Activated gamma-delta T cell treated with anti-CD3 and anti-CD28 coated beads, Interleukin-2, amount 50 U/mL, for 16 hours (primary cell): ENCODE measurements around the gene MATK.

ENCODE experiments used
- DNase-seq: peaks from one replicate; pipeline ENCODE4 v3.0.0-alpha.2; 2020; ENCODE audit warnings: low read depth

Gene MATK

DNA sequence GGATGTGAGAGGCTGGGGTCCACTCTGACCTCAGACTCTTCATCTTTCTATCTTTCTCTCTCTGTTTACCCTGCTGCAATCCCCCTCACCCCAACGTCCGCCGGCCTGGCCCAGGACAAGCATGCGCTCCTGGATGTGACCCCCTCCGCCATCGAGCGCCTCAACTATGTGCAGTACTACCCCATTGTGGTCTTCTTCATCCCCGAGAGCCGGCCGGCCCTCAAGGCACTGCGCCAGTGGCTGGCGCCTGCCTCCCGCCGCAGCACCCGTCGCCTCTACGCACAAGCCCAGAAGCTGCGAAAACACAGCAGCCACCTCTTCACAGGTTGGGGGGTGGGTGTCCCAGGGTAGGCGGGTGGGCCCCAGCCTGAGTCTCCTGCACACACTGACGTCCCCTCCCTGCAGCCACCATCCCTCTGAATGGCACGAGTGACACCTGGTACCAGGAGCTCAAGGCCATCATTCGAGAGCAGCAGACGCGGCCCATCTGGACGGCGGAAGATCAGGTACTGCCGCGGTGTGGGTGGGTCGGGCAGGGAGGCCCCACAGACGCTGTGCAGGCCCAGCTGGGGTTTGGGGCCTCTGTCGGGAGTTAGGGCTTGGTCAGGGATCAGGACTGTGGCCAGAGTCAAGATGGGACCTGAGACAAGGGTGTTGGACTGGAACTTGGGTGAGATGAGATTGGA lies 39.7 kb downstream of the MATK start:
- DNase-seq = no peak

DNA sequence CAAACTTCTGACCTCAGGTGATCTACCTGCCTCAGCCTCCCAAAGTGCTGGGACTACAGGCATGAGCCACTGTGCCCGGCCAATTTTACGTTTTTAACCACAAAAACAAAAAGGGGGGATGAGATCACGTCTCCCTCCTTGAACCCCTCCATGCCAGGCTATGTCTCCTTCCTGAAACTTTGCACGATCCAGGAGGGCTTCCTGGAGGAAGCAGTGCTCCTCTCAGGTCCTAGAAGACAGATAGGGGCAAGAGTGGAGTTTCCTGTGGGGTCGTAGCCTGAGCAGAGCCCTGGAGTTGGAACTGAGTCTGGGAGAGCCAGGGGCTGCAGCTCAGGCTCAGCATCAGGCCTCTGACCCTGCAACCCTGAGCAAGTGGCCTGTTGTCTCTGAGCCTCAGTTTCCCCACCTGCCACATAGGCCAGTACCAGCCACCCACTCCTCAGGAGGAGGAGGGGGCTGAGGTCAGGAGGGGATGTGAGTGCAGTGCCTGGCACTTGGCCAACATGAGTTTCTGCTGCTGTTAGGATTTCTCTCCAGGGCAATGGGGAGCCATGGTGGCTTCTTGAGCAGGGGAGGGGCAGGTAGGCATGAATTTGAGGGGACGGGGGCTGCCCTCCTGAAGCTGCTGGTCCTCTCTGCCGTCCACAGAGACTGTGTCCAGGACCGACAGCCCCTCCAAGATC lies 40.7 kb downstream of the MATK start:
- DNase-seq = no peak

DNA sequence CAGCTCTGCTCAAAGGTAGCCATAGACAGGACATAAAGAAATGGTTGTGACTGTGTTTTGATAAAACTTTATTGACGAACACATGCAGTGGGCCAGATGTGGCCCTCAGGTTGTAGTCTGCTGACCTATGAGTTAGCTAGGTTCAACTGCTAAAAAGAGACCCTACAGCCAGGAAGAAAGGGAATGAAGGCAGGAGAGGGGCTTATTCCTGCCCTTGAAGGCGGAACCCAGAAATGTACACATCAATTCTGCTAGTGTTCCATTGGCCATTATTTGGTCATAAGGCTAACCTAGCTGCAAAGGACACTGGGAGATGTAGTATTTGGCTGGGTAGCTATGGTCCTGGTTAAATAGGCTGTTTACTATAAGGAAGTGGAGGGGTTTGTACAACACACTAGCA lies 42.7 kb downstream of the MATK start:
- no peak for DNase-seq

DNA sequence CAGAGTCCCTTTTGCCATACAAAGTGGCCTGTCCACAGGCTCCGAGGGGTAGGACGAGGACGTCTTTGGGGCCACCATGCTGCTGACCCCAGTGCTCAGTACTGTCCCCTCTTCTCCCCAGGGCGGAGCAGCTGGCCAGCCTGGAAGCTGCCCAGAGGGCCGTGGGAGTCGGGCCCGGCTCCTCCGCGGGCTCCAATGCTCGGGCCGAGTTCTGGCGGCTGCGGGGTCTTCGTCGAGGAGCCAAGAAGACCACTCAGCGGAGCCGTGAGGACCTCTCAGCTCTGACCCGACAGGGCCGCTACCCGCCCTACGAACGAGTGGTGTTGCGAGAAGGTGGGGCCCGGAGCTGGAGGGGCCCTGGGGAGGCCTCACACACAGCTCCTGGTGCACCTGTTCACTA lies 45.8 kb downstream of the MATK start:
- DNase-seq = no peak

- DNase-seq = no peak
Measured at GRCh38 chr19:3738477-3739220, 47.5 kb downstream of the MATK start.

DNA sequence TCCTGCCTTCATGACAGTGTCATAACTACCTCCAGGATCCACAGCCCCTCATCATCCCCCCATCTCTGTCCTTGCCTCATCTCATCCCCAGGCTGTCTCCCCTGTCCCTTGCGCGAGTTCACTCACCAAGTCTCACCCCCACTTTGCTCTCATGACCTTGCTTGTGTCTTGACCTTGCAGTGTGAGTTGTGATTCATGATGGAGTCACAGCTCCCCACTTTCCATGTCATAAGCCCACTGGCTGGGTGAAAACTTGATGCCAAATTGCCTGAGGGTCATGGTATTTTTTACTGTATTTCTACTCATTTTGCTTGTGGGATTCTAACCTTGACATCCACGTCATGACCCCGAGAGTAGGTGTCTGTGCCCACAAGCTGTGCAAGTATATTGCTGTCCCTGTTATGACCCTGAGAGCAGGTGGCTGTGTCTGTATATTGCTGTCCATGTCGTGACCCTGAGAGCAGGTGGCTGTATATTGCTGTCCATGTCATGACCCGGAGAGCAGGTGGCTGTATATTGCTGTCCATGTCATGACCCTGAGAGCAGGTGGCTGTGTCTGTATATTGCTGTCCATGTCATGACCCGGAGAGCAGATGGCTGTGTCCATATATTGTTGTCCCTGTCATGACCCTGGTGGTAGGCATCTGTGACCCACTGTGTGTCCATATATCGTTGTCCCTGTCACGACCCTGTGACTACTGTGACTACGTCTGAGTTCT lies 48.5 kb downstream of the MATK start:
- DNase-seq = no peak

- DNase-seq = no peak
Measured at GRCh38 chr19:3736106-3736724, 50.0 kb downstream of the MATK start.

DNA sequence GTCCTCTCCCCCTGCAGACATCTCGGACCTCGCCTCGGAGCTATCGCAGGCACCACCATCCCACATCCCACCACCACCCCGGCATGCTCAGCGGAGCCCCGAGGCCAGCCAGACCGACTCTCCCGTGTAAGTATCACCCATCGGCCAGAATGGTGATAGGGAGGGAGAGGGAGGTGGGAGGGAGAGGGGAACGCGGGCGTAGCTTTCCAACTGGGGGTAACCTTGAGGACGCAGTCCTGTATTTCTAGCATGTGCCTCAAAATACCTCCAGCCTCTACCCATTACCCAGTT lies 51.9 kb downstream of the MATK start:
- no peak for DNase-seq

DNA sequence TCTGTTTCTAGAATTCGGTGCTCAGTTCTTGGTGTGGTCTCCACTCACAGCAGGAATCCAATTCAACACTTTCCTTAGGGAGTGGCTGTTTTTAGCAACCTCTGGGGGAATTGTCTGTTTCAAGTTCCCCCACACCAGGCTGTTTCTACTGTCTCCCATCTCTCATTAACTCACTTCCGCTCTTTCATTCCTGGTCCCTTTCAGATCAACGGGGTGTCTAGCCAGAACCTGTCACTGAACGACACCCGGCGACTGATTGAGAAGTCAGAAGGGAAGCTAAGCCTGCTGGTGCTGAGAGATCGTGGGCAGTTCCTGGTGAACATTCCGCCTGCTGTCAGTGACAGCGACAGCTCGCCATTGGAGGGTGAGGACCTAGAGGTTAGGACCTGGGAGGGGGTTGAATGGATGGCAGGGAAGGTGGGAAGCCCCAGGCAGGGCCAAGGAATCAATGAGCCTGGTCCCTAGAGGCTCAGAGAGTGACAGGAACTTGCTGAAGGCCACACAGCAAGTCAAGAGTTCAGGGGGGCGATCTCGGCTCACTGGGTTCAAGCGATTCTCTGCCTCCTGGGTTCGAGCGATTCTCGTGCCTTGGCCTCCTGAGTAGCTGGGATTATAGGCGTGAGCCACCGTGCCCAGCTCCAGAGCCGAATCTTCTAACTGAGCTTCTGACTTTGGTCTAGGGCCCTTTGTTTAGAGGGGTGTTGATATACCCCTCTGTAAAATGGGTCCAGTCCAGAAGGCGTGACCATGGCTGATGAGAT lies 52.5 kb downstream of the MATK start:
- no peak for DNase-seq

- no peak for DNase-seq
Measured at GRCh38 chr19:3732108-3732507, 54.1 kb downstream of the MATK start.

DNA sequence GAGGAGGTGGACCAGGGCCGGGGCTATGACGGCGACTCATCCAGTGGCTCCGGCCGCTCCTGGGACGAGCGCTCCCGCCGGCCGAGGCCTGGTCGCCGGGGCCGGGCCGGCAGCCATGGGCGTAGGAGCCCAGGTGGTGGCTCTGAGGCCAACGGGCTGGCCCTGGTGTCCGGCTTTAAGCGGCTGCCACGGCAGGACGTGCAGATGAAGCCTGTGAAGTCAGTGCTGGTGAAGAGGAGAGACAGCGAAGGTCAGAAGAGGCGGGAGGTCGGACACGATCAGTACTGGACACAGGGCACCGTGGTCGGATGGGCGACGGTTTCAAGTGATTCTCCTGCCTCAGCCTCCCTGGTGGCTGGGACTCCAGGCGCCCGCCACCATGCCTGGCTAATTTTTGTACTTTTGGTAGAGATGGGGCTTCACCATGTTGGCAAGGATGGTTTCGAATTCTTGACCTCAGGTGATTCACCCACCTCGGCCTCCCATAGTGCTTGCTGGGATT lies 55.7 kb downstream of the MATK start:
- no peak for DNase-seq
